HEK293T (cell line): ENCODE data around the gene SLX4IP.

ENCODE experiments used
- CTCF ChIA-PET: fragments of 350-600 bp; formaldehyde crosslinking; extraction: SDS; loops from one replicate; lab custom pipeline; 2021; ENCODE audit warnings: antibody characterized with exemption, inconsistent platforms; lab: Yijun Ruan, JAX
- POLR2A ChIA-PET: fragments of 350-600 bp; formaldehyde crosslinking; extraction: SDS; loops from one replicate; lab custom pipeline; 2020; ENCODE audit warnings: antibody characterized with exemption, inconsistent platforms; lab: Yijun Ruan, JAX
- DNase-seq: peaks from one replicate; pipeline ENCODE4 v3.0.0; 2012; ENCODE audit warnings: mixed read lengths; ENCODE audit errors: extremely low spot score
- ARNT ChIP-seq: fragments of 450-650 bp; IDR thresholded peaks from 2 replicates; pipeline ENCODE4 v1.6.1; 2017; ENCODE audit warnings: mild to moderate bottlenecking
- BHLHE40 ChIP-seq: fragments of 450-650 bp; IDR thresholded peaks from 2 replicates; pipeline ENCODE4 v1.6.1; 2016; ENCODE audit warnings: mild to moderate bottlenecking, moderate library complexity, borderline replicate concordance
- CTBP1 ChIP-seq: fragments of 450-650 bp; IDR thresholded peaks from 2 replicates; pipeline ENCODE4 v1.6.1; 2016; ENCODE audit warnings: borderline replicate concordance
- ELF4 ChIP-seq: fragments of 450-650 bp; IDR thresholded peaks from 2 replicates; pipeline ENCODE4 v1.6.1; 2017; ENCODE audit warnings: antibody characterized with exemption
- FOXA1 ChIP-seq: fragments of 450-650 bp; IDR thresholded peaks from 2 replicates; pipeline ENCODE4 v1.6.1; 2016; ENCODE audit warnings: mild to moderate bottlenecking
- FOXK2 ChIP-seq: fragments of 450-650 bp; IDR thresholded peaks from 2 replicates; pipeline ENCODE4 v1.6.1; 2016; ENCODE audit warnings: mild to moderate bottlenecking
- FOXM1 ChIP-seq: fragments of 450-650 bp; IDR thresholded peaks from 2 replicates; pipeline ENCODE4 v1.6.1; 2017; ENCODE audit warnings: mild to moderate bottlenecking, borderline replicate concordance
- HDGF ChIP-seq: fragments of 450-650 bp; IDR thresholded peaks from 2 replicates; pipeline ENCODE4 v1.6.1; 2017; ENCODE audit warnings: antibody characterized with exemption, borderline replicate concordance
- L3MBTL2 ChIP-seq: fragments of 450-650 bp; conservative IDR thresholded peaks from 2 replicates; pipeline ENCODE4 v1.6.1; 2016; ENCODE audit warnings: mild to moderate bottlenecking
- LEF1 ChIP-seq: fragments of 450-650 bp; IDR thresholded peaks from 2 replicates; pipeline ENCODE4 v1.6.1; 2017; ENCODE audit warnings: mild to moderate bottlenecking, borderline replicate concordance
- NFRKB ChIP-seq: fragments of 450-650 bp; IDR thresholded peaks from 2 replicates; pipeline ENCODE4 v1.6.1; 2016; ENCODE audit warnings: mild to moderate bottlenecking, moderate library complexity
- SP1 ChIP-seq: fragments of 450-650 bp; IDR thresholded peaks from 2 replicates; pipeline ENCODE4 v1.6.1; 2017
- SUZ12 ChIP-seq: fragments of 450-650 bp; IDR thresholded peaks from 2 replicates; pipeline ENCODE4 v1.6.1; 2016; ENCODE audit warnings: mild to moderate bottlenecking
- TARDBP ChIP-seq: fragments of 450-650 bp; IDR thresholded peaks from 2 replicates; pipeline ENCODE4 v1.6.1; 2016
- ZNF384 ChIP-seq: fragments of 450-650 bp; IDR thresholded peaks from 2 replicates; pipeline ENCODE4 v1.6.1; 2016
- TF ChIP-seq, protein P1 (sequence below): fragments of 450-650 bp; IDR thresholded peaks from 2 replicates; pipeline ENCODE4 v1.6.1; 2016

SLX4IP gene

DNA sequence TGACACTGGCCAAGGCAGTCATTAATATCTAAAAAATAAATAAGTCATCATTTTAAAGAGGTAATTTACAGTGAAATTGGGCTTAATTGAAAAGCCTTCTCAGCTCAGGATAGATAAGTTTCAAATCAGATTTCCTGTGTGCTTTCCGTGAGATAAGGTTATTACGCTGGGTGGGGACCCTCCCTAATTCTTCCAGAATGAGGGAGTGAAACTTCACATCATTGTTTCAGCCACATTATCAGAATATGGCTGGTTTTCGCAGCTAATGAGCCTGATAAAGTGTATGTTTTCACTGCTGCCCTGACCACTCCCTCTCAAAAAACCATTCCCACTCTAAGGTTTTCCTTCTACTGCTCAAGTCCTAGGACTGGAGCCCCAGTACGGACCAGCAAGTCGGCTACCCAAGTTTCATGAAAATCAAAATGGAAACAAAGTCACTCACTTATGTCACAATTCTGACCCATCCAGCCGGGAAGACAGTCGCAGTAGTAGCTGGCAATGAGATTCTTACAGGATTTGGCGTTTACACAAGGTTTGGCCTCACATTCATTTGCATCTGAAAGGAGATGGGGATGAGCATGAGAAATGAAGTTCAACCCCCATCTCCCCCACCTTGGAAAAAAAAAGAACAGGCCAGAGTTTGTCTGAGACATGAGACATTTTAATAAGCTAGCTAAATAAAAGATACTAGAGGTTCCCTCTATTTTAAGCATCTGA lies 214.1 kb downstream of the SLX4IP start:
- DNase-seq, result no peak
- TF ChIP-seq FOXM1, result no peak
- TF ChIP-seq L3MBTL2, result no peak
- no peak for TF ChIP-seq ARNT
- TF ChIP-seq SP1, result no peak
- no peak for TF ChIP-seq FOXK2
- ChIA-PET POLR2A (interaction anchor here (1.5 kb wide), 1 partner anchor 15 kb away, joined by 3 read pairs; no protein-coding TSS in a partner anchor), CTCF (no interaction called here)

DNA sequence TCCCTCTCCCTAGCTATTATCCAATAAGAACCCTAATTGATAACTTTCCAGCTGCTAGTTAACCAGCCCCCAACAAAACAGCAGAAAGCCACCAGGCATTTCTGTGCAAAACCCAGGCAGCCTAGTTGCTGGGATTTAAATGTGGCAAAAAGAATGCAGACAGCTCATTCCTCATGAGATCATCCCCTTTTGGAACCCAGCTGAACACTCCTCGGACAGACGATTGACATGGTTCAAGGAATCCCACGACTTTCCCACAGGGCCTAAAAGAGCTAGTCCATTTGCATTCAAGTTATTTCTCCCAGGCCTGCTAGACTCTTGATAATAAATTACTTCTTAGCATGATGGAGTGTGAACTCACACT lies 214.7 kb downstream of the SLX4IP start:
- CTCF ChIA-PET, result no interaction called here
- TF ChIP-seq FOXK2, result no peak
- TF ChIP-seq SP1, result no peak
- POLR2A ChIA-PET, result interaction anchor here (1.5 kb wide), 1 partner anchor 14 kb away, joined by 3 read pairs; no protein-coding TSS in a partner anchor
- DNase-seq, result no peak

DNA sequence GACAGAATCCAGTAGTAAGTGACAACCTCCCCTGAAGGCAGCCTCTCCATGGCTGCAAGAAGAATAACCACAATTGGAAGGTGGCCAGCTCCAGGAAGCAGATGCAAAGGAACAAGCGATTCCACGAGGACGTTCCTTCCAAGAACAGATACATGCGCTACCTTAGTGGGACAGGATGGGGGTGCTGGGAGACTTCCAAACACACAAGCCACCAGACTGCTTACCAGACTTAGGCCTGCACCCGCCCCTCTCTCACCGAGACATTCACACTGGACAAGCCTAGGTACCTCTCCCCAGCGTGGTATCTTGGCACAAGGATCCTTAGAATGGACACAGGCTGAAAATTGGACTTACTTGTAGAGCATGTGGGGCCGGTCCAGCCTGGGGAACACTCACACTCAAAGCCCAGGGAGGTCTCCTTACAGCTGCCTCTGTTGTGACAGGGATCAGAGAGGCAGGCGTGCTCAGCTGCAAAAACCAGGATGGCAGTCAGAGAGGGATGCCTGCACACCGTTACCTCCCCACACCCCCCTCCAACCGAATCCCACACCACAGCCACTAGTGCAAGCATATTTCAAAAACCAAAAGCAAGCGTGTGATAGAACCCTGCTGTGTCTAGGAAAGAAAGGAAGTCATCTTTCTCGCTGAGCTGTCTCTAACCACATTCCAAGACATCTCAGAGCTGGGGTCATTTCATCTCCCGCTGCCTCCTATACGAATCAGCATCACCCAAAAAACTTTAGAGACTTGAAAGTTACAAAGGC lies 216.3 kb downstream of the SLX4IP start:
- ChIA-PET POLR2A (no interaction called here), CTCF (interaction anchor here (0.6 to 0.7 kb wide), 2 partner anchors 200 to 830 kb away, joined by 3 to 4 read pairs; no protein-coding TSS in a partner anchor)
- DNase-seq, result no peak
- TF ChIP-seq LEF1 (no peak), NFRKB (no peak)

DNA sequence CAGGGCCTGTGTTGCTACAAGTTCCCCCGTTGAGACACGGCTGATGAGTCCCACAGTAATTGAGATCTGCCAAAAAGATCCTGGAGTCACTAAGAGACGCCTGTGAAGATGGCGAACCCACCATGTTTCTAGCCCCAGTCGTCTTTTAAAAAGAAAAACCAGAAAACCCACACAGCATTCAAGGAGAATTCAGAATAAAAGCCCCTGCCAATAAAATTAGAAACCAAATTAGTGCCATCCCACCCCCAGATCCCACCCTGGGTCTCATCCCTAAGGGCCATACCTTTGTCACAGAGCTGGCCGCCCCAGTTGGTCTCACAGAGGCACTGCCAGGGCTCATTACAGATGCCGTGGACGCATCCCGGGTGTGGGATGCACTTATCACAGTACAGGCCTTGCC lies 217.1 kb downstream of the SLX4IP start:
- DNase-seq, result no peak
- POLR2A ChIA-PET, result no interaction called here
- TF ChIP-seq FOXM1 (no peak), HDGF (no peak), NFRKB (no peak), LEF1 (no peak), ARNT (no peak), ZNF384 (no peak), ELF4 (no peak), FOXK2 (no peak), BHLHE40 (no peak), TARDBP (no peak)
- TF ChIP-seq, protein P1, sequence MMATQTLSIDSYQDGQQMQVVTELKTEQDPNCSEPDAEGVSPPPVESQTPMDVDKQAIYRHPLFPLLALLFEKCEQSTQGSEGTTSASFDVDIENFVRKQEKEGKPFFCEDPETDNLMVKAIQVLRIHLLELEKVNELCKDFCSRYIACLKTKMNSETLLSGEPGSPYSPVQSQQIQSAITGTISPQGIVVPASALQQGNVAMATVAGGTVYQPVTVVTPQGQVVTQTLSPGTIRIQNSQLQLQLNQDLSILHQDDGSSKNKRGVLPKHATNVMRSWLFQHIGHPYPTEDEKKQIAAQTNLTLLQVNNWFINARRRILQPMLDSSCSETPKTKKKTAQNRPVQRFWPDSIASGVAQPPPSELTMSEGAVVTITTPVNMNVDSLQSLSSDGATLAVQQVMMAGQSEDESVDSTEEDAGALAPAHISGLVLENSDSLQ, result no peak
- CTCF ChIA-PET, result interaction anchor here (0.7 kb wide), 1 partner anchor 200 kb away, joined by 3 read pairs; no protein-coding TSS in a partner anchor

DNA sequence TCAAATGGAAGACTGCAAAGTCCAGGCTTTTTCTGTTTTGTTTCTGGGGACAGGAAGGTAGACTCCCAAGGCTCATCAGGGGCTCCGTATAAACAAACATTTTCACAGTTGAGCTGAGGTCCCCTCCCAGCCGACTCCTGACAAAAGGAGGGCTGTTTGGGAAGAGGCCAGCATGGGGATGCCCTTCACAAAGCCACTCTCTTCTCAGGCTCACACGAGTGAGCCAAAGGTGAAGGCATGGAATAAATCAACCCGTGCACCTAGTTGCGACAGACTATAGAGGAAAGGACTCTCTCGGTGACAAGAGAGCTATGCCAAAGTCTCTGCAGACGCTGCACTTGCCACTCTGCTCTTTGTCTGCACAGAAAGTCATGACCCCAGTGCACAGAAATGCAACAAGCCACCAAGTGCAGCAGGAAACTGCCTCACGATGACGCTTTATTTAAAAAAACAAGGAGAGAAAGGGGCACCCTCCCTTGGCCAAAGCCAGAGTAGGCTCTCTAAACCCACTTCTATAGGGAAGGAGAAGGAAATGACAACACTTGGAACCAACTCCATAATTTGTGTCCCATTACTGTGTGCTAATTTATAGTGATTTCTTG lies 217.7 kb downstream of the SLX4IP start:
- POLR2A ChIA-PET, result no interaction called here
- DNase-seq, result no peak
- CTCF ChIA-PET, result no interaction called here
- TF ChIP-seq LEF1, result no peak
- no peak for TF ChIP-seq L3MBTL2
- TF ChIP-seq, protein P1, result no peak
- no peak for TF ChIP-seq FOXA1
- TF ChIP-seq FOXM1, result no peak
- no peak for TF ChIP-seq ARNT
- TF ChIP-seq CTBP1, result no peak
- no peak for TF ChIP-seq ELF4
- no peak for TF ChIP-seq SUZ12
- no peak for TF ChIP-seq NFRKB
- TF ChIP-seq BHLHE40, result no peak
- TF ChIP-seq SP1, result no peak
- TF ChIP-seq HDGF, result no peak
- TF ChIP-seq FOXK2, result no peak
- no peak for TF ChIP-seq TARDBP
- TF ChIP-seq ZNF384, result no peak

DNA sequence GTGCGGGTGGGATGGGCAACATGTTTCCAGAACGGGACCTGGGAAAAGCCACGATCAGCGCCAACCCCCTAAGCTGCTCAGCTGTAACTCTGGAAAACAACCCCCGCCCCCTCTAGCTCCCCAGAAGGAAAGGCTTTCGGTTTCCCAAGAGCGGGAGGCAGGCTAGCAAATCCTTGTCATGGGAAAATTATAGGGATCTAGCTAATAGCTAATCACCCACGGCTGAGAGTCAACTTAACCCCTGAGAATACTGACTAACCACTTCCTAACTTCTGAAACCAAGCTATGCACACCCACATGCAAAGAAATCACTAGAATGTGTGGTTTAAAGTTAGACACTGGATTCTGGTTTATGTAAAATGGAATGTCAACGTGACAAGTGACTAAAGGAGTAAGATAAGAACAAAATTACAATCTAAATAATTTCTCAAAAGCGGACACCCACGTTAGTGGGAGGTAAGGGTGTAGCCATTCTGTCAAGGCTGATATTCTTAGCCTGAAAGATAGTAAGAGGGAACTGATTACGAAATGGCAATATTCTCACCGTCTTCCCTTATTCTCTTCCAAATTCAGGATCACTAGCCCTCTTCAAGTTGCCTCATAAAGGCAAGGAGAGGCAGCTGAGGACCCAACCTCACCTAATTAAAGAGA lies 218.6 kb downstream of the SLX4IP start:
- no peak for DNase-seq
- POLR2A ChIA-PET, result no interaction called here
- CTCF ChIA-PET, result no interaction called here
- no peak for TF ChIP-seq ARNT
- TF ChIP-seq FOXM1, result no peak
- TF ChIP-seq ELF4, result no peak
- no peak for TF ChIP-seq BHLHE40

DNA sequence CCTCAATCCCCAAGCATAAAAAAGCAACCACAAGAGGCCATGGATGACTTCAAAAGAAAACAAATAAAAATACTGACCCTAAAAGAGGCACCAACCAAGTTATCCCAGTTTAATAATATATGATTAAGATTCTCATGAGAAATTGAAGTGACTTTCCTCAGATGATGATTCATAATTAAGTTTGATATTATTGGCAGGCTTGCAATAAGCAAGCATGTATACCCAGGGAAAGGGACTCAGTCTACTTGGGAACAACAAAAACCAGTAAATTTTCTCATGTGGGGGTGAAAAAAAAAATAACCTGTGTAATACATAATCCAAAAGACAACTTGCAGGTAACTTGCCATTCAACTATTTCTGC lies 219.1 kb downstream of the SLX4IP start:
- DNase-seq, result no peak
- POLR2A ChIA-PET, result no interaction called here
- CTCF ChIA-PET, result no interaction called here
- TF ChIP-seq ELF4, result no peak
- TF ChIP-seq SUZ12, result no peak
- no peak for TF ChIP-seq ARNT
